ENCODE results near the gene POU3F4. TPM values are rescaled to one million over a fixed set of nuclear protein-coding genes. Genes with fewer than 3 reads are reported as not detected.

The POU3F4 gene
- not detected for polyA plus RNA-seq (2013, experiment 1 of 2; ENCODE audit: insufficient read length)
- polyA plus RNA-seq (2013, experiment 2 of 2; ENCODE audit: insufficient read length): not detected

DNA sequence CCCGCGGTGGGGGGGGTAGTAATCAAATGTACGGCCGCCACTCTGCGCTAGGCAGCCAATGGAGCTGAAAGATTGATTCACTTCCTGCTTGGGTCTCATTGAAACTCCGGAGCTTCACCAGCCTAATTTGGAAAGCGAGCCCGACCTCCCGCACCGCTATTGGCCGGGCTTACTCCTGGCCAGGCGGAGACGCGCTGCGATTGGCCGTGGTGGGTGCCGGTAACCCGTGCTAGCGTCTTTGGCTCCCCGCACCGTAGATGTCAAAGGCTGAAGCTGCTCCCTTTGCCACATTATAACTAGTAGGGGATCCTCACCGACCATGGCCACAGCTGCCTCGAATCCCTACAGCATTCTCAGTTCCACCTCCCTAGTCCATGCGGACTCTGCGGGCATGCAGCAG, at the start of gene POU3F4:
POU3F4 (plus strand) TSS at position 285 of the 400 bp plus-strand sequence; CDS start at position 320, 35 bp downstream.
- peak; percentile 4 for DNase-seq

DNA sequence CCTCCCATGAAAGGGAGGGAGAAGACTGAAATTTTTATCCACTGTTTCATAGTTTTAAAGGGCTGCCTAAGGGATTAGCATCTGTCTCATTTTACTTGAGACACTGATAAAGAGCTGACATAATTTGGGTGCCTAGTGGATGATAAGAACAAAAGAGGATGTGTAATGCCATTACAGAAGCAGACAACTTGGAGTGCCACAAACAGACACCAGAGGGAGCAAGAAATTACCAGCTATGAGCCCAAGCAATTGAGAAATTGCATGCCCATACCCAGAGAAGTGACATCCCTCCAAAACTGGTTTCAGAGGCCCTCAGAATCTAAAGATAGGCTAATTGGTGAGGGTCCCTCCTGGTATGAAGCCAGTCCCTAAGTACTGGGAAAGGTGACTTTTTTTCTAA, 38.5 kb upstream of the POU3F4 start:
- peak; percentile 0 for DNase-seq

DNA sequence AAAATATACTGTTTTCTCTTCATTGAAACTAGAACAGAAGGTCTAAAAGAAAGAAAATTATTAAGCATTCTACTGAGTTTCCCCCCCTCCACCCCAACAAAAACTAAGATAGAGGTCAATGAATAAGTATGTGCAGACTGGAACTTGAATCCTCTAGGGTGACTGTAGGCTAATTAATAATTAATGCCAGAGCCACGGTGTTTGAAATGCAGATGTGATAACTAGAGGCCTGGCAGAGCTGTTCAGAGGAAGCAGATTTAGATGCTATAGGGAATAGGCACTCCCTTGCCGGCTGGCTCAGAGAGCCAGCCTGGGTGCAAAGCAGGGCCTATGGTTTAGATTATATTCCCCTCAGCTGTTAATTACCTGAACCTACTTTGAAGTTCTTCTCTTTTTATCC, 12.2 kb upstream of the POU3F4 start:
- DNase-seq: no peak

DNA sequence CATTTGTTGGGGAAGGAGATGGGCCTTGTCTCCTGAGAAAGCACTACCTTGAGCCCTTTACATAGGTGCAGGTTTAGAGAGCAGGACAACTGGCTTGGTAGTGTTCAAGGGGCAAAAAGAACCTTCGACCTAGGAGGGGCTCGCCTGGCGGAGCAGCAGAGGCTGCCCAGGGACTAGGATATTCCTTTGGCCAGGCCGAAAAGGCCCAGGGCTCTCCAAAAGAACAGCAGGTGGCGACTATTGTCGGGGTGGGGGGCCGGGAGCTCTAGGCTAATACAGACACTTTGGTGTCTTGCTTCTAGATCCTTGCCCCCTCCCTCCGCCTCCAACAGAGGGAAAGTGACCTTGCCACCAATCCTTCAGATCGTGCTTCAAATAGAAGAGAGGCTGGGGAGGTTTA, 7.1 kb upstream of the POU3F4 start:
- DNase-seq: no peak

DNA sequence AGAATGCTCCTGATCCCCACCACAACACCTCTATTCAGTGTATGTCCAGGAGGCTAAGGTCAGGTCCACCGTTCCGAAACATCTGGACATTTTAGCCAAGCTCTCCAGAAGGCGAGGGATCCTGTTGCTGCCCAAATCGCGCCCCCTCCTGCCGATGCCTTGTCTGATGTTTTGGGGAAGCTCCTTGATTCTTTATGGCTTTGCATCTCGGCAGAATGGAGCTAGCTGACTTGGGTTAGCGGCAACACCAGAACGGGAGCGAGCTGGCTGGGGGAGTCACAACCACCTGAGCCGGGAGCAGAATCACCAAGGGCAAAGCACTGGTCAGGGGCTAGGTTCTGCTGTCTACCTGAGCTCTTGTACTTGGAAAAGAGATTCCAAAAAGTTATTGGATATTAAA, 6.6 kb upstream of the POU3F4 start:
- no peak for DNase-seq

DNA sequence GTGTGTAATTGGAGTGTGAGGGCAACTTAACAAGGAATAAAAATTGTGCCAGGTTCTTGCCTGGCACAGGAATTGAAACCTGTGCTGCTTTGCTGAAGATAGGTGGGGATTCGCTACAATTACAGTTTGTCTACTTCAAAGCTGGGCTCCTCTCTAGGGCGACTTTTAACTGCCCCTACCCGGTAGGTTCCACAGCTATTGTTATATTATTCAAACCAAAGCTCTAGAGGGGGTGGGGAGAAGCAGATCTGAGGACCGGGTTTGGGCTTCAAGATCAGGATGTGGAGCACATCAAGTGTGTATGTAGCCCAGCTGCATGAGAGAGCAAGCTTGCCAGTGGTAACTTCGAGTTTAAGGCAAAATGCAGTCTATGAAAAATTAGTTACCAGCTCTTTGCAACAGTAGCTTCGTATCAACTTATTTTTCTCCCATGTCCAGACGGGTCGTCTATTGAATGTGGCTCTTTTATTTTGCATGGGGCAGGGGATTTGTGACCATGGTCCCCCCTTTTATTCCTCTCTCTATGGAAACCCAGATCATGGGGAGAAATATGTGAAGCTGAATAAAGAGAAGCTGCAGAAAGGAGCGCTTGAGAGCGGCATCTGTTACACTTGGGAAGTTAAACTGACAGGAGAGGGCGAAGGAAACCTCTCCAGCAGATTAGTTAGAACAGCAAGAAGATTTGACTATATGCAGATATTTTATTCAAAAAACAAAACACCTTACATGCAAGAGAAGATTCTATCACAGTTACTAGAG, 3.2 kb upstream of the POU3F4 start:
- no peak for DNase-seq

DNA sequence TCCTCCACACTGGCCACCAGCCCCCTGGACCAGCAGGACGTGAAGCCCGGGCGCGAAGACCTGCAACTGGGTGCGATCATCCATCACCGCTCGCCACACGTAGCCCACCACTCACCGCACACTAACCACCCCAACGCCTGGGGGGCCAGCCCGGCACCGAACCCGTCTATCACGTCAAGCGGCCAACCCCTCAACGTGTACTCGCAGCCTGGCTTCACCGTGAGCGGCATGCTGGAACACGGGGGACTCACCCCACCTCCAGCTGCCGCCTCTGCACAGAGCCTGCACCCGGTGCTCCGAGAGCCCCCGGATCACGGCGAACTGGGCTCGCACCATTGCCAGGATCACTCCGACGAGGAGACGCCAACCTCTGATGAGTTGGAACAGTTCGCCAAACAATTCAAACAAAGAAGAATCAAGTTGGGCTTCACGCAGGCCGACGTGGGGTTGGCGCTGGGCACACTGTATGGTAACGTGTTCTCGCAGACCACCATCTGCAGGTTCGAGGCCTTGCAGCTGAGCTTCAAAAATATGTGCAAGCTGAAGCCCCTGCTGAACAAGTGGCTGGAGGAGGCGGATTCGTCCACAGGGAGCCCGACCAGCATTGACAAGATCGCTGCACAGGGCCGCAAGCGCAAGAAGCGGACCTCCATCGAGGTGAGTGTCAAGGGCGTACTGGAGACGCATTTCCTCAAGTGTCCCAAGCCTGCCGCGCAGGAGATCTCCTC, 600 bp downstream of the POU3F4 start:
- no peak for DNase-seq

DNA sequence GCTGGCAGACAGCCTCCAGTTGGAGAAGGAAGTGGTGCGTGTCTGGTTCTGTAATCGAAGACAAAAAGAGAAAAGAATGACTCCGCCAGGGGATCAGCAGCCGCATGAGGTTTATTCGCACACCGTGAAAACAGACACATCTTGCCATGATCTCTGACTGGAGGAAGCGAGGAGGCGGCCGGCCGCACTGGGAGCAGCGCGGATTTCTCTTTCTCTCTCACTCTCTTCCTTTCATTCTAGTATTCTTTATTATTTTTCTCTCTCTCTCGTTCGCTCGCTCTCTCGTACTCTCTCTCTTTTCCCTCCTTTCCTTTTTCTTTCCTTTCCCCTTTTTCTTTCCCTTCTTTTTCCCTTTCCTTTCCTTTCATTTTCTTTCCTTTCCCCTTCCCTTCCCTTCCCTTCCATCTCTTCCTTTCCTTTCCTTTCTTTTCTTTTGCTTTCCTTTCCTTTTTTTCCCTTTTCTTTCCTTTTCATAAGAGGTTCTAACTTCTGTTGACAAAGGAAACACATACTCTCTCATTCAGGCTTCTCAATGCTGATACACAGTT, 1.2 kb downstream of the POU3F4 start:
- no peak for DNase-seq

DNA sequence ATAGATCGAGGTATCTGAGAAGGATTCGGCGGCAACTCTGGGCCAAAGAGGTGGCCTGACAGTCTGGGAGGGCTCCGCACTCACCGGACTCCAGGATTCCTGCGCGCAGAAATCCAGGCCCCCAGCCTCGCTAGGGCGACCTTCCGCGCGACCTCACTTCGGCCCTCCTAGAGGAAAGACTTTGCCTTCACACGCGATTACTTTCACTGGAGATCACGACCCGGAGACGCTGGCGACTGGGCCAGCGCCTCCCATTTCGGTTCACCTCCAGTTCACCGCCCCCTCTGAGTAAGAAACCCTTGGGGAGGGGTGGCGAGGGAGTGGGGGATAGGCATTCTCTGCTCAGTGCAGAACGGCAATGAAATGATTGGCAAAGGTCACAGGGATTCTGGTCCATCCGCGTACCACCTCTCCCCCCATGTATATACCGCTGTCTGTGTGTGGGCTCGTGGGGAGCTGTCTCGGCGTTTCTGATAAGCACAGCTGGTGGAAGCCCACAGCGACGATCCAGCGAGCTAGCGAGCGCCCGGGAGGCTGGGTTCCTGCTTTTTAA, 2.5 kb downstream of the POU3F4 start:
- no peak for DNase-seq

DNA sequence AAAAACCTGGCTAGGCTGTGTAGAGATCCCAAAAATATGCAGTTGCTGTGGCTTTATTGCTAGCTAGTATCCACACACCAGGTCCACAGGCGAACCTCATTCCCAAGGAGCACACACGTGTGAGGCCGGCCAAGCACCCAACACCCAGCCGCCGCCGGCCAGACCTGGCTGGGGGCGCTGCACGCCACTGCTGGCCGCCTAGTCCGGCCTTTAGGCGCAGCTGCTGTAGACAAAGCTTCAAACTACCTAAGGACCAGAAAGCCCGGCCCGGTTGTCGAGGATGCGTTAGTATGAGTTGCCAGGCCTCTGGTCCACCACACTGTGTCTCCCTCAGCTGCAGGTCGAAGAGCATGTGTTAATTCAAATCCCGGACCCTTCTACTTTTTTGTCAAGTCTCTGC, 3.1 kb downstream of the POU3F4 start:
- no peak for DNase-seq

DNA sequence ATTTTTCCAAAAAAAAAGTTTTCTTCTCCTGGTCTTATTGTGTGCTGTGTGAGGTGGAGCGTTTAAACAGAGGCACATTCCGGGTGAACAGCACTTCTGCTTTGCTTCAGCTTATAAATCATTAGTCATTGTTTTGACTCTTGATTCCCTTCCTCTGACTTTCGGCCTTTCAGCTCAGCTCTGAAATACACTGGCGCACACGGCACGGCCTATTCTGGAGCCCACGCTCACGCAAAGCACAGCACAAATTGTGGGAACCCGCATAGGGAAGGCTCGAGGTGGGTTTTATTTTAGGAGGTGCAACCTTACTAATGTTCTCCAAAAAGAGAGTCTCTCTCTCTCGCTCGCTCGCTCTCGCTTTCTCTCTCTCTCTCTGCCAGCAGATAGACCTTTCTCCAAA, 4.0 kb downstream of the POU3F4 start:
- DNase-seq: peak; percentile 0

DNA sequence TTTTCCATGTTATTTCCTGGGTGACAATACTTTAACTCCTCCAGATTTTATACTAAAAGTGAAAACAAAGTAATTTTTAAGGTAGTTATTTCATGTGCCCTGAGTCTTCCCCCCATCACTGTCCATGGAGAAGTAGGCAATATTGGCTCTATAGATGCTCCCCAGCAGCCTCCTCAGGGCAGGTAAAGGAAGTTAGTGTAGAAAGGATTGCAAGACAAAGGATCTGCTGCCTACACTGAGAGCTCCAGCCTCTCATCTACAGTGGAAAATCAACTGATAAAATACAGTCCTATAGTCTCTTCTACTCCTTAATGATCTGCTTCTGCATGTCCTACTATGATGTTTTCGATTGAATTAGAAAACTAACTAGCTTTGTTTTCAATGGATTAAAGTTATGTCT, 8.5 kb downstream of the POU3F4 start:
- DNase-seq: no peak

DNA sequence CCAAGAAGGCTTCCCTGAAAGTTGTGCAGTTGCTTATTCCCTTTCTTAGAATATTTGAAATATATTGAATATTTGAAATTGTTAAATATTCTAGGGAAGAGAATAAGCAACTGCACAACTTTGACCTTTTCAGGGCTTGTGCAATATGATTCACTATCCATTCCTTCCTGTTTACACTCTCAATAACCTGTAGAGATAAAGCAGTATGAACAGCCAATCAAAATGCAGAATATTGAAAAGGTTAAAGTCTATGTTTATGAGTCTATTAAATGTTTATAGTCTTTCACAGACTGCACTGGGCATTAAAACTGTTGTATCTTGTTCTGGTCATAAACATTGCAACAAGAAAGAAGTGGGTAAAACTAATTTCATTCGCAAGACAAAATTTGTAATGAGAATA, 13.8 kb downstream of the POU3F4 start:
- no peak for DNase-seq

DNA sequence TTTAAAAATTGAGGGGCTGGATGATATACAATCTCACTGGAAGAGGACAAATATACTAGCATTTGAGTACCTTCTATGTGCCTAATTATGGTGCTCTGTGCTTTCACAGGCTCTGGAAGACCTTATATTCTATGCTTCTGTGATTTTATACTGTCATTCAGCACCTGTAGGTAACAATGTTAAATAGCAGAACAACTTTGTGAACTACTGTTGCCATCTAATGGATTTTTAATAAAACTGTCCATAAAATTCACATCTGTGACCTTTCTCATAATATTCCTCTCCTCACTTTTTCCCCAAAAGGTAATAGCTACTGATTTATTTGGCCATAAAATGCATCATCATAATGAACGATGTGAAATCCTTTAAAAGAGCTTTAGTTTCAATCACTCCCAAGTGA, 21.9 kb downstream of the POU3F4 start:
- DNase-seq: no peak

DNA sequence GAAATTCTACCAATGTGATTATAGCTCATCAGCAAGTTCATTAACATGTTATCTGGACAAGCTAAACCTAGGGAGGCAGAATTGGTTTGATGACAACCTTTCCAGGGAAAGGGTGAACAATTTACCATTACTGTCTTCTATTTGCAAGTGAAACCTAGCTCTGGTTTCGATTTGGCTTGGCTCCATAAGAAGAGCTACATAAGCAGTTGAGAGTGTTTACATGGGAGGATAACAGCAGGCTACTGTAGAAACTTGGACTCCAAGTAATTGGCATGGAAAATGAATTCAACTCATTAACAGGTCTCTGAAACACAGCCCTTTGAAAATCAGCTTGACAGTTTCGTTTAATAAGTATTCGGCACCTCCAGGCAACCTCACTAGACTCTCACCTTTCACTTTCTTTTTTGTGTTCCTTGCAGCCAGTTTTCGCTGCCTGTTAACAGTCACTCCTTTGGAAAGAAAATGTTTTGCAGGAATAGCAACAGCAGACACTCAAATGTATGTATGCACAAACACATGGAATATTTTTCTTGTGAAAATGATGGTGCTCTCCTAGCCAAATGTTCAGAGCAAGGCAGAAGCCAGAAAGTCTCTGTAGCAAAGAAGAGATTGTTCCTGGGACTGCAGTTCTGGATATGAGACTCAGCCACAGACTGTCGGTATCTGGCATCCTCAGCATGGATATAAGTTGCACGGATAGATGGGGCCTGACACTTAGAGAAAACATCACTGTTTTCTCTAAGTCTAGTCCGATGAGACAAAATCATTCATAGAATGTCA, 27.5 kb downstream of the POU3F4 start:
- no peak for DNase-seq
